Lung (tissue), 12 donors: ENCODE measurements around the gene PRKAR1B. TPM values are rescaled to one million over a fixed set of nuclear protein-coding genes. Genes with fewer than 3 reads are reported as not detected.
A peak's percentile ranks its signal among the peaks of the same experiment; 100 is the strongest.

Experiments used
- ATAC-seq: fragments of 200-7000 bp; cut with Tn5 transposase; one replicate; pipeline ENCODE4 v1.9.1; 2020; ENCODE audit warnings: moderate number of reproducible peaks; ENCODE audit not compliant: insufficient read depth, low FRiP score
- DNase-seq, 3 donors: peaks; one replicate each; pipeline ENCODE4 v3.0.0-alpha.2; 2013 to 2017
- H3K27ac ChIP-seq, 2 donors: one replicate each; pipeline ENCODE4 v1.5.1; 2013; ENCODE audit warnings: mild to moderate bottlenecking in 2 of 2, moderate library complexity in 2 of 2, control low read depth in 1 of 2, inconsistent platforms in 1 of 2, low read depth in 1 of 2, low read length in 1 of 2
- H3K27me3 ChIP-seq, 3 donors: one replicate each; pipeline ENCODE4 v1.5.1; 2013; ENCODE audit warnings: low read length in 2 of 3; ENCODE audit not compliant: control insufficient read depth in 3 of 3, insufficient read depth in 3 of 3
- H3K36me3 ChIP-seq, 4 donors: one replicate each; pipeline ENCODE4 v1.5.1; 2013; ENCODE audit warnings: low read length in 4 of 4, mild to moderate bottlenecking in 1 of 4, moderate library complexity in 1 of 4; ENCODE audit not compliant: control insufficient read depth in 4 of 4, insufficient read depth in 4 of 4
- H3K4me1 ChIP-seq, 5 donors: one replicate each; pipeline ENCODE4 v1.5.1; 2013; ENCODE audit warnings: low read length in 5 of 5, mild to moderate bottlenecking in 2 of 5, moderate library complexity in 1 of 5; ENCODE audit not compliant: control insufficient read depth in 5 of 5, insufficient read depth in 5 of 5
- H3K4me3 ChIP-seq: one replicate; pipeline ENCODE4 v1.5.1; 2013; ENCODE audit warnings: mild to moderate bottlenecking, control low read depth, moderate library complexity
- H3K9ac ChIP-seq, 2 donors: one replicate each; pipeline ENCODE4 v1.5.1; 2013; ENCODE audit warnings: low read length in 2 of 2, control low read depth in 1 of 2; ENCODE audit not compliant: insufficient read depth in 1 of 2
- H3K9me3 ChIP-seq, 4 donors: one replicate each; pipeline ENCODE4 v1.5.1; 2013; ENCODE audit warnings: low read length in 3 of 4, mild to moderate bottlenecking in 1 of 4, moderate library complexity in 1 of 4; ENCODE audit not compliant: control insufficient read depth in 4 of 4, insufficient read depth in 3 of 4
- WGBS, 2 donors: extraction: QIAGEN DNeasy Blood & Tissue Kit; methylation state at CpG; one replicate each; pipeline ENCODE4 v1.1.7; 2013; 5-methylcytosine and 5-hydroxymethylcytosine counted together
- polyA plus RNA-seq, 2 donors: library from polyadenylated mRNA; stranded (reverse); fragments of 200-250 nt; gene quantifications; one replicate each; pipeline ENCODE4 v1.2.1, GENCODE V29; 2013
- total RNA-seq, 2 donors: library from RNA; depleted of rRNA in 1 of 2; stranded (reverse); fragments of >200 nt in 1 of 2; gene quantifications; one replicate each; pipeline ENCODE4 v1.2.1, GENCODE V29; 2014 to 2021
- TF ChIP-seq, protein P1 (sequence below): IDR thresholded peaks from 2 replicates; pipeline ENCODE4 v1.5.1; 2012; ENCODE audit warnings: mild to moderate bottlenecking; ENCODE audit errors: control extremely low read depth, extremely low read depth
- donor health status: control.
- donor health status: control.
- donor health status: Bipolar disorder and iron deficiency.
- donor health status: healthy.
- donor health status: DM: yes; HTN: yes; CAD: no.

The PRKAR1B gene
- total and polyA plus RNA-seq, 4 donors = 11.3 to 32.0 (median 16.3) TPM

DNA sequence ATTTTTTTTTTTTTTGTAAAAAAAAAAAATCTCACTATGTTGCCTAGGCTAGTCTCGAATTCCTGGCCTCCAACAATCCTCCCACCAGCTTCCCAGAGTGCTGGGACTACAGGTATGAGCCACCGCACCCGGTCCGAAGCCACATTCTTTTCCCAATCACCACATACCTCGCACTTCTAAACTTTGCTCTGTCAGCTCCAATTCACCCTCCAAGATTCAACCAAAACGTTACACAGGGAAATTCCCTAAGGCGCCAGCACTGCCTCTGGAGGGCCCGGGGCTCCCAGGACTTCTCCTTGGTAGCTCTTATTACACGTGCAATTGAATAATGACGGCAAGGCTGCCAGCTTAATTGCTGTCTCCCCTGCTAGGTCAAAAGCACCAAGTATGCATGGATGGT lies 10.9 kb downstream of the PRKAR1B start:
- Histone ChIP-seq H3K27me3 (no peaks in the 10 kb centered on the region), H3K36me3 (no peaks in the 10 kb centered on the region), H3K9ac (no peak overlapping the region), H3K4me3 (no peak overlapping the region), H3K9me3 (no peaks in the 10 kb centered on the region), H3K27ac (peak overlapping the region in 1 of 2 donors; percentile 6), H3K4me1 (peaks cover 0 to 1% (median 0%) of the 10 kb centered on the region in 5 donors)
- TF ChIP-seq, protein P1, sequence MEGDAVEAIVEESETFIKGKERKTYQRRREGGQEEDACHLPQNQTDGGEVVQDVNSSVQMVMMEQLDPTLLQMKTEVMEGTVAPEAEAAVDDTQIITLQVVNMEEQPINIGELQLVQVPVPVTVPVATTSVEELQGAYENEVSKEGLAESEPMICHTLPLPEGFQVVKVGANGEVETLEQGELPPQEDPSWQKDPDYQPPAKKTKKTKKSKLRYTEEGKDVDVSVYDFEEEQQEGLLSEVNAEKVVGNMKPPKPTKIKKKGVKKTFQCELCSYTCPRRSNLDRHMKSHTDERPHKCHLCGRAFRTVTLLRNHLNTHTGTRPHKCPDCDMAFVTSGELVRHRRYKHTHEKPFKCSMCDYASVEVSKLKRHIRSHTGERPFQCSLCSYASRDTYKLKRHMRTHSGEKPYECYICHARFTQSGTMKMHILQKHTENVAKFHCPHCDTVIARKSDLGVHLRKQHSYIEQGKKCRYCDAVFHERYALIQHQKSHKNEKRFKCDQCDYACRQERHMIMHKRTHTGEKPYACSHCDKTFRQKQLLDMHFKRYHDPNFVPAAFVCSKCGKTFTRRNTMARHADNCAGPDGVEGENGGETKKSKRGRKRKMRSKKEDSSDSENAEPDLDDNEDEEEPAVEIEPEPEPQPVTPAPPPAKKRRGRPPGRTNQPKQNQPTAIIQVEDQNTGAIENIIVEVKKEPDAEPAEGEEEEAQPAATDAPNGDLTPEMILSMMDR = no peak
- DNase-seq (peak in 1 of 3 donors; percentile 5), ATAC-seq (no peak)
- WGBS, 2 donors = 54 to 80% methylated on average over 10 of the region's 10 CpGs

DNA sequence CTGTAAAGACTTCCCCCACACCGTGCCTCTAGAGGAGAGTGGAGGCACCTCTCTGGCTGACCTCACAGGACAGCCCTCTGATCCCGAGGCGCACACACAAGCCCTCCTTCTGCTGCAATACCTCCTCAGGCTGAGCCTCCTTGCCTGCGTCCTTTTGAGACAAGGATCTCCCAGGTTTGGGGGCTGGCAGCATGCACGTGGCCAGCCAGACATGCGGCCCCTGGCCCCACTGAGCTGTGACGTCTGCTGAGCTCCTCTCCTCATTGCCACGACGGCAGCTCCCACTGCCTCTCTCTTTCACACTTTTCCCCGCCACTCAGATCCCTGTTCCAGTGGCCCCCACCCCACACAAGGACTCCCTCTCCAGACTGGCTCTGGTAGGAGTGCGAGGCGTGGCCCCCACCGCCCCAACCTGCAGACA lies 12.8 kb downstream of the PRKAR1B start:
- Histone ChIP-seq H3K4me3 (no peak overlapping the region), H3K27ac (no peak overlapping the region), H3K36me3 (peaks cover 0 to 3% (median 0%) of the 10 kb centered on the region in 4 donors), H3K9me3 (no peaks in the 10 kb centered on the region), H3K4me1 (peaks cover 0 to 4% (median 0%) of the 10 kb centered on the region in 5 donors), H3K27me3 (no peaks in the 10 kb centered on the region), H3K9ac (no peak overlapping the region)
- no peak for DNase-seq
- TF ChIP-seq, protein P1 = no peak
- WGBS, 2 donors = 92 to 94% methylated on average over 13 of the region's 13 CpGs
- no peak for ATAC-seq

DNA sequence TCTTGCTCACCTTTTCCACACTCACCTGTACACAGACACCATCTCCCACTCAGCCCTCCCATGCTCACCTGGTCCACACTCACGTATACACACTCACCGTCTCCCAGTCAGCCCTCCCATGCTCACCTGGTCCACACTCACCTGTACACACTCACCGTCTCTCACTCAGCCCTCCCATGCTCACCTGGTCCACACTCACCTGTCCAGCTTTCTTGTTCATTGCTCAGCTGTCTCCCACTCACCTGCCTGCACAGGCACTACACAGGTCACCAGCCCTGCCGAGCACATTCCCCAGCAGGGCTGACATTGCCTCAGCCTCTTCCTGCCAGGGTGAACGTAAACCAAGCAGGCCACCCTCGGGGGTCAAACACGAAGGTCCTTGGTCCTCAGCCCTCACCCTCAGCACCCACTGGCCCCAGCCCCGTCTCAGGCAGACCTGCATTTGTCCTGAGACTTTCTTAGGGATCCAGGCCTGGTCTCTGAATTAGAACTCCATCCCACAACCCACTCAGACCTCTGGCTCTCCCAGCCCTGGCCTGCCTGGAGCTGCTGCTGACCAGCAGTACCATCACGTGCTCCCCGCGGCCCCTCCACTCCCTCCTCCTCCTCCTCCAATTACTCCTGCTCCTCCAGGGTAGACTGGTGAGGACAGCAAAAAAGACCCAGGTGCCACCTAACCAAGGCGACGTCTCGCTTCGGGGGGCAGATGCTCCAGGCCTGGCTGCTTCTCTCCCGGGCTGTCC lies 13.4 kb downstream of the PRKAR1B start:
- Histone ChIP-seq H3K4me3 (no peak overlapping the region), H3K9me3 (no peaks in the 10 kb centered on the region), H3K4me1 (peaks cover 0 to 4% (median 0%) of the 10 kb centered on the region in 5 donors), H3K9ac (no peak overlapping the region), H3K27me3 (no peaks in the 10 kb centered on the region), H3K27ac (no peak overlapping the region), H3K36me3 (peaks cover 0 to 3% (median 0%) of the 10 kb centered on the region in 4 donors)
- ATAC-seq (no peak), DNase-seq (no peak)
- TF ChIP-seq, protein P1 = no peak
- WGBS, 2 donors = 92% methylated on average over 16 of the region's 16 CpGs
